ENCODE measurements around the gene GRB7.

Gene GRB7

GRCh38 chr17:39772415-39772814 is 34.7 kb downstream of the GRB7 start:
- no peak for DNase-seq (ENCODE audit: low read depth, low spot score)

GRCh38 chr17:39772987-39773934 is 35.5 kb downstream of the GRB7 start:
- DNase-seq (ENCODE audit: low read depth, low spot score) = no peak

GRCh38 chr17:39774047-39774446 is 36.3 kb downstream of the GRB7 start:
- no peak for DNase-seq (ENCODE audit: low read depth, low spot score)

- DNase-seq (ENCODE audit: low read depth, low spot score) = no peak
These were observed 37.3 kb downstream of the GRB7 start for GRCh38 chr17:39775031-39775430.

GRCh38 chr17:39776252-39776651 is 38.5 kb downstream of the GRB7 start:
- DNase-seq (ENCODE audit: low read depth, low spot score) = no peak

- no peak for DNase-seq (ENCODE audit: low read depth, low spot score)
These were observed 40.0 kb downstream of the GRB7 start for GRCh38 chr17:39777534-39778365.

GRCh38 chr17:39781031-39781860 is 43.5 kb downstream of the GRB7 start:
- no peak for DNase-seq (ENCODE audit: low read depth, low spot score)

- DNase-seq (ENCODE audit: low read depth, low spot score) = no peak
These were observed 44.1 kb downstream of the GRB7 start for GRCh38 chr17:39781861-39782213.

GRCh38 chr17:39782481-39782880 is 44.7 kb downstream of the GRB7 start:
- DNase-seq (ENCODE audit: low read depth, low spot score) = no peak

GRCh38 chr17:39782980-39783379 is 45.2 kb downstream of the GRB7 start:
- DNase-seq (ENCODE audit: low read depth, low spot score) = no peak

GRCh38 chr17:39787041-39787440 is 49.3 kb downstream of the GRB7 start:
- DNase-seq (ENCODE audit: low read depth, low spot score) = no peak

GRCh38 chr17:39787743-39788484 is 50.2 kb downstream of the GRB7 start:
- no peak for DNase-seq (ENCODE audit: low read depth, low spot score)

- DNase-seq (ENCODE audit: low read depth, low spot score) = no peak
These were observed 53.6 kb downstream of the GRB7 start for GRCh38 chr17:39791111-39791992.

- DNase-seq (ENCODE audit: low read depth, low spot score) = no peak
These were observed 54.9 kb downstream of the GRB7 start for GRCh38 chr17:39792526-39793221.

- no peak for DNase-seq (ENCODE audit: low read depth, low spot score)
These were observed 55.6 kb downstream of the GRB7 start for GRCh38 chr17:39793301-39793872.

- no peak for DNase-seq (ENCODE audit: low read depth, low spot score)
These were observed 56.7 kb downstream of the GRB7 start for GRCh38 chr17:39794249-39794970.

Data from brain pericyte (primary cell).